SK-N-SH treated with all-trans-retinoic acid at 6 μM for 48 hours (cell line): ENCODE measurements around the gene PTGR1.

Source experiments
- BACH2 ChIP-seq: fragments of 250-450 bp; sonication (Bioruptor Pico); IDR thresholded peaks from 2 replicates; pipeline ENCODE4 v1.9.0; 2021; ENCODE audit warnings: mild to moderate bottlenecking, borderline replicate concordance
- ZNF8 ChIP-seq: fragments of 450-650 bp; formaldehyde crosslinking; IDR thresholded peaks from 2 replicates; pipeline ENCODE4 v1.5.0; 2020; ENCODE audit warnings: mild to moderate bottlenecking, moderate library complexity

- TF ChIP-seq BACH2 (no peak), ZNF8 (CRISPR knock-in tag) (no peak)
Observed at GRCh38 chr9:111603041-111603440, 3.6 kb upstream of the PTGR1 start.
